Right renal cortex interstitium (tissue), 3 donors: ENCODE data around the gene CELF4. TPM values are rescaled to one million over a fixed set of nuclear protein-coding genes. Genes with fewer than 3 reads are reported as not detected.

Source experiments
- DNase-seq, 3 donors: peaks; one replicate each; pipeline ENCODE4 v3.0.0-alpha.2; 2013; ENCODE audit warnings: low read depth in 3 of 3, low spot score in 2 of 3
- polyA plus RNA-seq, 3 donors: library from polyadenylated mRNA; unstranded; fragments of 120-200 nt; gene quantifications; one replicate each; pipeline ENCODE4 v1.2.1, GENCODE V29; 2013; ENCODE audit not compliant: insufficient read length in 3 of 3

The CELF4 gene
- polyA plus RNA-seq, result 1 to 10 TPM; 2.1 to 2.3 (median 2.2) TPM

GRCh38 chr18:37565101-37565976, at the start of gene CELF4:
Gene CELF4, minus strand, starts transcription at chr18:37565798.
- peak in 1 of 3 donors; percentile 15 for DNase-seq

- DNase-seq, result no peak
Observed at GRCh38 chr18:37613253-37613565, 47.6 kb upstream of the CELF4 start.

- DNase-seq, result no peak
Observed at GRCh38 chr18:37612524-37613252, 47.1 kb upstream of the CELF4 start.

GRCh38 chr18:37611614-37612279, 46.1 kb upstream of the CELF4 start:
- no peak for DNase-seq

DNA sequence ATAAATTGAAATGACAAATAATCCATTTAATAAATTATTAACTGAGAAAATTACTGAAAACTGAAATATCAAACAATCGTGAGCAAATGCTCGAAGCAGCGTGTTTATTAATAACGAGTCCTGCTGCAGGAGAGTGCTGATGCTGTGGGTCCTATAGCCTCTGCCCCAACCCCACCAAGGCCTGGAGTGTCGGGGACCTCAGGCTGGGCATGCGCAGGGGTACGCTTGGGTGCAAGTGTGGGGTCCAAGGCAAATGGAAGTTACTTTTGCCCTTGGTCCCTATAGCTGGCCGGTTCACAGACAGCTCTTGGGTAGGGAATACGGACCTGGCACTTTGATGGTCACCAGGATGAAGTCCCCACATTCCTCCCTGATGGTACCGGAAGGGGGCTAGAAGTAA, 43.3 kb upstream of the CELF4 start:
- no peak for DNase-seq

- DNase-seq, result no peak
Observed at GRCh38 chr18:37607281-37607680, 41.7 kb upstream of the CELF4 start.

GRCh38 chr18:37604032-37604431, 38.4 kb upstream of the CELF4 start:
- no peak for DNase-seq

GRCh38 chr18:37598966-37599896, 33.6 kb upstream of the CELF4 start:
- DNase-seq, result no peak

DNA sequence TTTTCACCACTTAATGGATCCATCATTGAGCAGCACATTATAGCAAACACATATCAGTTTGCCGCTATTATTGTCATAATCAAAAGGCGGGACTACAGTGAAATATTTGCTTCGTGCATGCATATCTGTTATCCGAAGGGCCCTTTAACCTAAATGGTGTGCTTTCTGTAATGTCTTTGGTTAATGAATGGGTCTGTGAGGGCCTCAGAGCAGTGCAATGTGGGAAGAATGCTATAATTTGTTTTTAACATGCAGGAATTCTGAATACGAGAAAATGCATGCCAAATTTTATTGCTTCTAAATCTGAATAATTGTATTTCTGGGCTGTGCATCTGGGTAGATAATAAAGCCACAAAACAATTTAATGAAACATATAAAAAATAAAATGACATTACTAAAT, 32.8 kb upstream of the CELF4 start:
- no peak for DNase-seq

- DNase-seq, result no peak
Observed at GRCh38 chr18:37590346-37590745, 24.7 kb upstream of the CELF4 start.

DNA sequence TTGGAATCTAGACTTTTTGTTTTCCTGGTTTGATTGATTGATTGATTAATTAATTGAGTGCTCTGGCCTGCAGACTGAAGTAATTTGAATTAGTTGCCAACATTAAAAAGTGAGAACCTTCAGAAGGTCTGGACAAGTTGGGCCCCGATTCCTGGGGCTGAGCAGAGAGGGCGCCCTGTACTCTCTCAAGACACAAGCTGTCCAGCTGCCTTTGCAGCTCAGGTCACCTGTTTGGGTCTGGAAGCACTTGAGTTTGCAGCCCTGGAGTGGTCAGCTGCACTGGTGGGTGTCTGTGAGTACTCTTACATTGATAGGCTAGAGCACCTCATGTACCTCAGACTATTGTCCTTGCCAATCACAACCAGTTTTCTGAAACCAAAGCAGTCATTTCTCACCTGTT, 22.7 kb upstream of the CELF4 start:
- no peak for DNase-seq

DNA sequence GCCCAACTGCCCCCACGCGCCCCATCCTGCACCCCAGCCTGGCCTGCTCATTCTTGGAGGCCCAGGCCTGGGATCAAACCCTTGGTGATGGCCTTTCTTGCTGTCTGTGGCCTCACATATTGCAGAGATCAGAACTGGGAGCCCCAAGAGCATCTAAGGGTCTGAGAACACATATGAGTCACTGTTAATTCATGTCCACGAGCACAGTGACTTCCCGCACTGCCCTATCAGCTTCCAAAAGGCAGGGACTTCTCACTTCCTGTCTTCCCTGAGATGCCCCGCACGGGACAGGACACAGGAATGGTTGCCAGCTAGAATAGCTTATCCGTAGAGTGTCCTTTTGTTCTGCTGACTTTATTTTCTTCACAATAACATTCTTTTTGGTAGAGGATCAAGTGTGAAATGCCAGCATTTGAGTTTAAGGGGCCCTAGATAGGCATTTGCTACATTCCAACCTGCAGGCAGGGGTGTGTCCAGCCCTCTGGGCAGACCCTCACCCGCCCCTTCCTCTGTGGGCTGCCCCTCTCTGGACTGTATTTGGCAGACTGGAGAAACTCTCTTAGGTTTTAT, 21.1 kb upstream of the CELF4 start:
- no peak for DNase-seq

DNA sequence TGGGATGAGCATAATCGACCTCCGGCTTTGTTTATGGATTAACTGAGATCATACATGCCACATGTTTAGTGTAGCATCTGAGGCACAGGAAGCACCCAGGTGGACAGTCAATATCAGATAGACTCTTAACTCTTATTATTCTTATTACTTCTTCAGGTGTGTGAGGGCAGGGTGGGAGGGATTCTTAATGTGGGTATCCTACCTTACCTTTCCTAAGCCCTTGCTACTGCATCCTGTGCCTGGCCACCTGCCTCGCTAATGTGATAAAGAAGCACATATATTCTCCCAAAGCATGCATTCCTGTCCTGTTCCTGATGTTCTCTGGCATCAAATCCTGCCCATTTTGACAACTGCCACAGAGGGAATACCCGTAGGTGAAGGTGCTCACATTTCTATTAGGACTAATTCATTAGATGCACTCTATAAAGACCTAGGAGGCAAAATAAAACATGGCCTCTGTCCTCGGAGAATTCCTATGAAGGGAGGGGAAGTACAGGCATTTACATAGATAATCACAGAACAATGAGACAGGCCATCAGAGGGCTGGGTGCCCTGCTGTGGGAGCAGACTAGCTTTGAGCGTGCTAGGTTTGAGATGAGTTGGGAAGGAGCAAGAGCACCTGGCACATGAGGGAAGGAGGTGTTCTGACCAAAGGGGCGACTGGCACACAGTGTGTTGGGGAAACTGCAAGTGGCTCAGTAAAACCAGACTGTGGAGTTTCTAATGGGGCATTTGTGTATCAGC, 19.5 kb upstream of the CELF4 start:
- no peak for DNase-seq

GRCh38 chr18:37584217-37584616, 18.6 kb upstream of the CELF4 start:
- DNase-seq, result no peak

DNA sequence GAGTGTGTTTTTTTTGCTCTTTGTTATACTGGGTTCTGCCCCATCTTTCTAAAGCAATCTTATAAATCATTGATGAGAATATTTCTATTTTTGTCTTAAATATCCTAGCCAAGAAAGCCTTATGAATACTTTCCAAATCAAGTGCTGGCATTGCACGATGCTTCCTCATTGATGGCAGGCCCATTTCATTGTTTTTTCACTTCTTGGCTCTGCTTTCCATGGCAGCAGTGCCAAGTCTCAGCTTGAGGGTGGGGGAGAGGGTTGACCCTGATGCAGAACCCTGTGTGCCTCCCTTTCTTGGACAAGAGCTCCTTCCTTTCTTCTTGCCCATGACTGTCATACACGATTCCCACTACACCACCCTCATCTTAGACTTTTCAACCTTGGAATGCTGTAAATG, 16.7 kb upstream of the CELF4 start:
- no peak for DNase-seq

DNA sequence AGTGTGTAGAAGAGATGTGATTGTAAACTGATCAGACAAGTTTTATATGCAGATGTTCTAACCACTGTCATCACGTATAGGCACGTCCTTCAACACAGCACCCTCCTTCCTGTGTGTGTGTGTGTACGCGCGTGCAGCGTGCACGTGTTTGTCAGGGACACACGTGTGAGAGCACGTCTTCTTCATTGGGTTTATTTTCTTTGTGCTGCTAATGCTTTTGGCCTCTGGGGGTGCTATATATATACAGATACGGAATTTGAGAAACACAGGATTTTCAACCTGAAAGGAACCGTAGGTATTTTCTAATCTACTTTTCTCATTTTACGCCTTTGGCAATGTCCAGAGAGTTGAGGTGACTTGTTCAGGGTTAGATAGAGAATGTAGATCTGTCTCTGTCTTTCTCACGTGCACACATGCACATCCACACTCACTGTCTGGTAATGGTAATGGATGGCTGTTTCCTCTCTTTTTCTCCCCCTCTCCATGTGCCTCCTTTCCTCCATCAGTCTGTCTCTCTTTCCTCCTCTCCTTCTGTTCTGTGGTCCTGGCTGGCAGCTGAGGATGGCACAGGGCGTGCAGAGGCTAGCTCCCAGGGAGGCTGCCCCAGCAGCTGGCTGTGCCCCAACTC, 13.4 kb upstream of the CELF4 start:
- DNase-seq, result no peak

GRCh38 chr18:37578182-37578678, 12.6 kb upstream of the CELF4 start:
- no peak for DNase-seq

GRCh38 chr18:37577051-37577611, 11.5 kb upstream of the CELF4 start:
- no peak for DNase-seq
